ENCODE data around the gene SIGLEC14. TPM values are rescaled to one million over a fixed set of nuclear protein-coding genes. Genes with fewer than 3 reads are reported as not detected.

The SIGLEC14 gene
- total RNA-seq, 1 experiment from 2014 or later = not detected

DNA sequence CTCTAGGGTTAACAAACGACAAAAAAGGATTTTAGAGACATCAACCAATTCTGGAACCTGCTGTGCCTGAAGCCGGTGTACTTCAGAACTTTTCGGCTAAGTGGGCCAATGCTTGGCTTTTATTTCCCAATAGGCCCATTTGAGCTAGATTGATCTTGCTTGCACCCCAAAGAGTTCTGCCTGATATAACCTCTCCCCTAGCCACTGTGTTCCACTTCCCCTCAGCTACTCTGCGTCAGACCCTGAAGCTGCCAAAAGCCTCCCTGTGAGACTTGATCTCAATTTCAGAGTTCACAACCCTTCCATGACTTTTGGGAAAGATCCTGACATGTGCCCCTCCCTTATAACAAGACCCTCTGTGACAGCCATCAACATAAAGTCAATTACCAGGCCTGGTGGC is 5.6 kb upstream of the SIGLEC14 start:
- Histone ChIP-seq H3K27me3 (ENCODE audit: insufficient read depth, low read depth) (peaks cover 55% of the 10 kb centered on the region), H3K9me2 (ENCODE audit: insufficient read depth) (no peaks in the 10 kb centered on the region), H3K27ac (no peak overlapping the region), H3K36me3 (ENCODE audit: low read depth) (no peaks in the 10 kb centered on the region), H3K4me2 (no peak overlapping the region), H4K20me1 (ENCODE audit: insufficient read depth) (no peaks in the 10 kb centered on the region), H3K79me2 (ENCODE audit: low read depth) (no peaks in the 10 kb centered on the region), H3F3A (ENCODE audit: insufficient read depth, low read depth) (no peaks in the 10 kb centered on the region), H3K9me3 (ENCODE audit: insufficient read depth, low read depth) (no peaks in the 10 kb centered on the region), H2AFZ (no peak overlapping the region), H3K4me1 (replicated peaks; ENCODE audit: insufficient read depth) (no peaks in the 10 kb centered on the region), H3K4me3 (no peak overlapping the region)
- no peak for DNase-seq
- intact Hi-C loops (cut with micrococcal nuclease; ENCODE audit: unreplicated experiment) = loop anchor here (10.0 kb wide), 1 partner anchor 227 kb away; no protein-coding TSS in a partner anchor
- POLR2A ChIA-PET (ENCODE audit: unreplicated experiment) = no interaction called here
- TF ChIP-seq, protein P1, sequence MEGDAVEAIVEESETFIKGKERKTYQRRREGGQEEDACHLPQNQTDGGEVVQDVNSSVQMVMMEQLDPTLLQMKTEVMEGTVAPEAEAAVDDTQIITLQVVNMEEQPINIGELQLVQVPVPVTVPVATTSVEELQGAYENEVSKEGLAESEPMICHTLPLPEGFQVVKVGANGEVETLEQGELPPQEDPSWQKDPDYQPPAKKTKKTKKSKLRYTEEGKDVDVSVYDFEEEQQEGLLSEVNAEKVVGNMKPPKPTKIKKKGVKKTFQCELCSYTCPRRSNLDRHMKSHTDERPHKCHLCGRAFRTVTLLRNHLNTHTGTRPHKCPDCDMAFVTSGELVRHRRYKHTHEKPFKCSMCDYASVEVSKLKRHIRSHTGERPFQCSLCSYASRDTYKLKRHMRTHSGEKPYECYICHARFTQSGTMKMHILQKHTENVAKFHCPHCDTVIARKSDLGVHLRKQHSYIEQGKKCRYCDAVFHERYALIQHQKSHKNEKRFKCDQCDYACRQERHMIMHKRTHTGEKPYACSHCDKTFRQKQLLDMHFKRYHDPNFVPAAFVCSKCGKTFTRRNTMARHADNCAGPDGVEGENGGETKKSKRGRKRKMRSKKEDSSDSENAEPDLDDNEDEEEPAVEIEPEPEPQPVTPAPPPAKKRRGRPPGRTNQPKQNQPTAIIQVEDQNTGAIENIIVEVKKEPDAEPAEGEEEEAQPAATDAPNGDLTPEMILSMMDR (conservative IDR thresholded peaks at IDR 0.05) = no peak
- TF ChIP-seq EZH2 (IDR thresholded peaks at IDR 0.05; ENCODE audit: low read depth) = no peak
- CTCF ChIA-PET = no interaction called here
- no TSS peak for BruUV-seq (replicated peaks)

DNA sequence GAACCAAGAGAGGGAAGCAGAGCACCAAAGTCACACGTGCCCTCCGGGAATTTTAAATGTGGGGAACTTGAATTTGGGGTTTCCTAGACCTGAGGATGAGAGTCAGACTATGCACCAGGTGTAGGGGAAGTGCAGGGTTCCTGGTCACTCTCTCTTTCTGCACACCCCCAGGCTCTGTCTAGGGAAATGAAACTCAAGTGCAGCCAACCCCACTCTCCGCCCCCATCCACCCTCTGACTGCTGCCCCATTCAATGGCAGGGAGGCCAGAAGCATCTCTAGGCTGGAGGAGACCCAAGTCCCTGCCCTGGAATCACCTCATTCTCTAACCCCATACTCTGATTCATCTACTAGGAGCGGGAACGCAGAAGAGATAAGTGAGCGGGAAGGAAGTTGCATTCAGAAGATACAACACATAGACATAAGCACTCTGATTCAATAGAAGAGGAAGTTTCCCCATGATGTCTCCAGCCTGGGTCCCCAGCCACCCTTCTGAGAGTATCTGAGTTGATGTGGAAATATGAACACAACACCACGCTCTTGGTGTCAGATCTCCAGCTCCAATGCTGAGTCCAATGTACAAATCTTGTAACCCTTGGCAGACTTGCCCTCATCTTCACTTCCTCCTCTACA is 4.7 kb upstream of the SIGLEC14 start:
- Histone ChIP-seq H3K4me1 (replicated peaks; ENCODE audit: insufficient read depth) (no peaks in the 10 kb centered on the region), H3K9me3 (ENCODE audit: insufficient read depth, low read depth) (no peaks in the 10 kb centered on the region), H3K4me2 (no peak overlapping the region), H2AFZ (no peak overlapping the region), H4K20me1 (ENCODE audit: insufficient read depth) (no peaks in the 10 kb centered on the region), H3K36me3 (ENCODE audit: low read depth) (no peaks in the 10 kb centered on the region), H3F3A (ENCODE audit: insufficient read depth, low read depth) (no peaks in the 10 kb centered on the region), H3K79me2 (ENCODE audit: low read depth) (no peaks in the 10 kb centered on the region), H3K27me3 (ENCODE audit: insufficient read depth, low read depth) (peaks cover 60% of the 10 kb centered on the region), H3K27ac (no peak overlapping the region), H3K9me2 (ENCODE audit: insufficient read depth) (no peaks in the 10 kb centered on the region), H3K4me3 (no peak overlapping the region)
- no TSS peak for BruUV-seq (replicated peaks)
- POLR2A ChIA-PET (ENCODE audit: unreplicated experiment) = no interaction called here
- CTCF ChIA-PET = no interaction called here
- intact Hi-C loops (cut with micrococcal nuclease; ENCODE audit: unreplicated experiment) = loop anchor here (10.0 kb wide), 1 partner anchor 227 kb away; no protein-coding TSS in a partner anchor
- TF ChIP-seq, protein P1 (conservative IDR thresholded peaks at IDR 0.05) = no peak
- TF ChIP-seq EZH2 (IDR thresholded peaks at IDR 0.05; ENCODE audit: low read depth) = no peak
- no peak for DNase-seq

DNA sequence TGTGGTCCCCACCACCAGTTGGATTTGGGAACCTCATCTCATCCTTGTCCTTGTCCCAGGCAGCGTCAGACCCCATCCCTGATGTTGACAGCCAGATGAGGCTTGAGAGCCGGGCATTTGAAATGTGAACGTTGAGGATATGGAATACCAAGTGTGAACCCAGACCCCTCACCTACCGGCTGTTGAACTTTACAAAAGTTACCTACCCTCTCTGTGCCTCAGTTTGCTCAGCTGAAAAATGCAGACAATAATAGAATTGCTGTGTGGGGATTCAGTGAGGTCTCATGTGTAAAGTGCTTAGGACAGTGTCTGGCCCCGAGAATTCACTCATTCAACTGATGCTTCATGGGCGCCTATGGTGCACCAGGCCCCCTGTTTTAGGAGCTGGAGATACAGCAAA is 693 bp upstream of the SIGLEC14 start:
- H3K79me2 ChIP-seq (ENCODE audit: low read depth) = no peaks in the 10 kb centered on the region
- H3K4me1 ChIP-seq (replicated peaks; ENCODE audit: insufficient read depth) = no peaks in the 10 kb centered on the region
- H2AFZ ChIP-seq = no peak overlapping the region
- H3K4me2 ChIP-seq = no peak overlapping the region
- ChIA-PET POLR2A (ENCODE audit: unreplicated experiment) (no interaction called here), CTCF (no interaction called here)
- DNase-seq = no peak
- TF ChIP-seq, protein P1 (conservative IDR thresholded peaks at IDR 0.05) = no peak
- 0 out of 2 replicates have a peak, but pooled peaks have one; percentile 85 for TF ChIP-seq EZH2 (IDR thresholded peaks at IDR 0.05; ENCODE audit: low read depth)
- no peaks in the 10 kb centered on the region for H3K36me3 ChIP-seq (ENCODE audit: low read depth)
- H3F3A ChIP-seq (ENCODE audit: insufficient read depth, low read depth) = no peaks in the 10 kb centered on the region
- H3K27ac ChIP-seq = no peak overlapping the region
- no peaks in the 10 kb centered on the region for H3K9me3 ChIP-seq (ENCODE audit: insufficient read depth, low read depth)
- H3K27me3 ChIP-seq (ENCODE audit: insufficient read depth, low read depth) = peaks cover 48% of the 10 kb centered on the region
- BruUV-seq (replicated peaks) = no TSS peak
- no peaks in the 10 kb centered on the region for H4K20me1 ChIP-seq (ENCODE audit: insufficient read depth)
- intact Hi-C loops (cut with micrococcal nuclease; ENCODE audit: unreplicated experiment) = no loop called here
- H3K4me3 ChIP-seq = no peak overlapping the region
- H3K9me2 ChIP-seq (ENCODE audit: insufficient read depth) = no peaks in the 10 kb centered on the region

All from PC-9 (cell line).